GM12878 (cell line): ENCODE measurements around the gene XPNPEP2. TPM values are rescaled to one million over a fixed set of nuclear protein-coding genes. Genes with fewer than 3 reads are reported as not detected.

Source experiments
- ATAC-seq: fragments of 200-7000 bp; cut with Tn5 transposase; 3 replicates; pipeline ENCODE4 v1.9.1; 2020; ENCODE audit warnings: mild to moderate bottlenecking, moderate library complexity
- BruUV-seq: library from RNA; stranded (reverse); fragments of 400-500 nt; replicated peaks from 2 replicates; lab custom pipeline; 2021; lab: Mats Ljungman, UMichigan
- CTCF ChIA-PET: fragments of 300-600 bp; sonication (Branson Sonifier 250); formaldehyde crosslinking; extraction: SDS; loops from one replicate; lab custom pipeline; 2021; ENCODE audit warnings: inconsistent platforms; lab: Yijun Ruan, JAX
- POLR2A ChIA-PET: fragments of 350-600 bp; formaldehyde crosslinking; extraction: SDS; loops from one replicate; lab custom pipeline; 2021; ENCODE audit warnings: inconsistent platforms; lab: Charles Lee
- RAD21 ChIA-PET: fragments of 300-600 bp; sonication (Branson Sonifier 250); formaldehyde crosslinking; loops from one replicate; lab custom pipeline; 2023; ENCODE audit warnings: antibody characterized with exemption; ENCODE audit not compliant: unreplicated experiment; lab: Charles Lee
- SMC1A ChIA-PET: fragments of 300-600 bp; sonication (Branson Sonifier 250); formaldehyde crosslinking; loops from one replicate; lab custom pipeline; 2023; ENCODE audit not compliant: unreplicated experiment, uncharacterized antibody; lab: Charles Lee
- DNase-seq: peaks from one replicate; pipeline ENCODE4 v3.0.0-alpha.2; 2011; ENCODE audit warnings: low read depth, low spot score
- FAIRE-seq: peaks from 3 replicates; lab custom pipeline; 2011; peaks lifted over from hg19 to GRCh38; lab: Jason Lieb, UNC
- H2AFZ ChIP-seq: 2 replicates; pipeline ENCODE4 v1.6.0; 2011; ENCODE audit warnings: low read depth, low read length, control low read depth; ENCODE audit not compliant: control insufficient read depth
- H3K27ac ChIP-seq: 2 replicates; pipeline ENCODE4 v1.5.1; 2011; ENCODE audit warnings: control low read depth; ENCODE audit not compliant: control insufficient read depth, insufficient read depth
- H3K27me3 ChIP-seq, 2 experiments: replicated peaks in 1 of 2; 2 replicates each; pipeline versions ENCODE4 v1.6.0 to v1.6.1; 2011; ENCODE audit warnings: low read length in 1 of 2; ENCODE audit not compliant: control insufficient read depth in 2 of 2, insufficient read depth in 2 of 2
- H3K36me3 ChIP-seq, 2 experiments: 2 replicates each; pipeline ENCODE4 v1.5.1; 2011; ENCODE audit warnings: low read length in 1 of 2; ENCODE audit not compliant: control insufficient read depth in 2 of 2, insufficient read depth in 2 of 2
- H3K4me1 ChIP-seq: 2 replicates; pipeline ENCODE4 v1.6.1; 2011; ENCODE audit warnings: mild to moderate bottlenecking, low read length, moderate library complexity, mixed read lengths; ENCODE audit not compliant: control insufficient read depth, insufficient read depth
- H3K4me2 ChIP-seq: 2 replicates; pipeline ENCODE4 v1.6.0; 2011; ENCODE audit warnings: control low read depth; ENCODE audit not compliant: control insufficient read depth, insufficient read depth
- H3K4me3 ChIP-seq: fragments of 200-600 bp; sonication (generic); 2 replicates; pipeline ENCODE4 v1.5.1; 2016
- H3K79me2 ChIP-seq: 2 replicates; pipeline ENCODE4 v1.6.0; 2011; ENCODE audit warnings: low read length; ENCODE audit not compliant: control insufficient read depth, insufficient read depth
- H3K9ac ChIP-seq: 2 replicates; pipeline ENCODE4 v1.8.0; 2011; ENCODE audit warnings: low read length, control low read depth, mixed read lengths; ENCODE audit not compliant: control insufficient read depth, insufficient read depth
- H3K9me3 ChIP-seq: replicated peaks from 3 replicates; pipeline ENCODE4 v1.5.1; 2011; ENCODE audit warnings: mild to moderate bottlenecking, low read length; ENCODE audit not compliant: control insufficient read depth, insufficient read depth
- H4K20me1 ChIP-seq: 2 replicates; pipeline ENCODE4 v1.6.0; 2011; ENCODE audit not compliant: control insufficient read depth, insufficient read depth
- ATF3 ChIP-seq: IDR thresholded peaks from 2 replicates; pipeline ENCODE4 v1.6.1; 2011; ENCODE audit warnings: low read depth, mild to moderate bottlenecking, low read length, moderate library complexity, borderline replicate concordance; ENCODE audit errors: extremely low read depth
- BHLHE40 ChIP-seq, 2 experiments: fragments of 450-650 bp in 1 of 2; IDR thresholded peaks; 2 replicates each; pipeline ENCODE4 v1.6.1; 2011 to 2017; ENCODE audit warnings: low read depth in 2 of 2, borderline replicate concordance in 1 of 2, improper control_type of control experiment in 1 of 2, low read length in 1 of 2, mild to moderate bottlenecking in 1 of 2
- MEF2A ChIP-seq: IDR thresholded peaks from 2 replicates; pipeline ENCODE4 v1.6.1; 2011; ENCODE audit warnings: low read depth, mild to moderate bottlenecking, low read length, moderate library complexity; ENCODE audit not compliant: insufficient read depth
- MTA3 ChIP-seq: IDR thresholded peaks from 2 replicates; pipeline ENCODE4 v1.6.1; 2012; ENCODE audit warnings: low read length, inconsistent platforms, borderline replicate concordance
- RUNX3 ChIP-seq: IDR thresholded peaks from 2 replicates; pipeline ENCODE4 v1.6.1; 2012; ENCODE audit warnings: low read length, inconsistent platforms
- TBL1XR1 ChIP-seq: IDR thresholded peaks from 2 replicates; pipeline ENCODE4 v1.6.1; 2012; ENCODE audit warnings: low read depth, low read length, improper control_type of control experiment
- TCF3 ChIP-seq: IDR thresholded peaks from 2 replicates; pipeline ENCODE4 v1.6.1; 2012; ENCODE audit warnings: low read depth, mild to moderate bottlenecking, low read length, borderline replicate concordance; ENCODE audit not compliant: insufficient read depth
- WGBS: methylation state at CpG from one replicate; pipeline ENCODE4 v1.1.6; 2016; ENCODE audit warnings: low lambda C conversion rate; ENCODE audit not compliant: insufficient replicate concordance, insufficient coverage; ENCODE audit errors: missing lambda C conversion rate; 5-methylcytosine and 5-hydroxymethylcytosine counted together
- in situ Hi-C: fragments of 300-500 bp; cut with MboI; formaldehyde crosslinking; loops from 9 replicates; pipeline ENCODE4 v1.14.3; 2018; ENCODE audit warnings: mixed read lengths
- intact Hi-C: fragments of 100-400 bp; cut with micrococcal nuclease; formaldehyde crosslinking; loops from one replicate; pipeline ENCODE4 v1.14.2; 2022; ENCODE audit not compliant: unreplicated experiment
- polyA plus RNA-seq, 11 experiments: library from polyadenylated mRNA; depleted of rRNA in 4 of 11; unstranded in 6 of 11; stranded (reverse) in 5 of 11; fragments of >200 nt; fragmentation: Nextera tagmentation in 4 of 11; fragmentation: Illumina TruSeq in 1 of 11; extraction: Ambion mirVana in 4 of 11; extraction: Trizol in 1 of 11; gene quantifications; 1 replicate in 1 of 11; 2 replicates in 10 of 11; pipeline versions ENCODE4 v1.2.1 to v1.2.3, GENCODE V29; 2011 to 2016; ENCODE audit warnings: inconsistent platforms in 2 of 11, missing spikeins in 2 of 11, low read depth in 1 of 11
- total RNA-seq, 4 experiments: library from RNA; depleted of rRNA in 3 of 4; stranded (reverse); fragments of >200 nt in 3 of 4; fragmentation: Illumina TruSeq in 1 of 4; extraction: Trizol in 1 of 4; gene quantifications; 2 replicates each; pipeline versions ENCODE4 v1.2.1 to v1.2.3, GENCODE V29; 2013 to 2021

Gene XPNPEP2
- total and polyA plus RNA-seq, 10 of the 15 experiments (the other 5 are each of a cell fraction or from before 2014, with no cell fraction given), result 0.04 to 0.37 (median 0.15) TPM

- Histone ChIP-seq H3K9ac (no peak overlapping the region), H4K20me1 (no peaks in the 10 kb centered on the region), H2AFZ (no peak overlapping the region), H3K27ac (no peak overlapping the region), H3K27me3 (no peaks in the 10 kb centered on the region; a peak in 1 of 4 replicates), H3K4me3 (no peak overlapping the region), H3K4me2 (no peak overlapping the region), H3K9me3 (no peaks in the 10 kb centered on the region), H3K36me3 (no peaks in the 10 kb centered on the region), H3K4me1 (no peaks in the 10 kb centered on the region), H3K79me2 (no peaks in the 10 kb centered on the region)
- no TSS peak for BruUV-seq
- RAD21 ChIA-PET, result no interaction called here
- SMC1A ChIA-PET, result no interaction called here
- no peak for TF ChIP-seq RUNX3
- TF ChIP-seq TCF3, result no peak
- TF ChIP-seq ATF3, result no peak
- TF ChIP-seq MEF2A, result no peak
- in situ Hi-C loops (no loop called here), intact Hi-C loops (no loop called here)
- POLR2A ChIA-PET, result no interaction called here
- DNase-seq (no peak), ATAC-seq (no peak), FAIRE-seq (no peak)
- 70% methylated on average over 4 of the region's 4 CpGs for WGBS
- CTCF ChIA-PET, result interaction anchor here (0.6 to 1.4 kb wide), 3 partner anchors 11 to 146 kb away, joined by 3 read pairs; no protein-coding TSS in a partner anchor
These were observed 8.8 kb downstream of the XPNPEP2 start for GRCh38 chrX:129747533-129747932.

DNA sequence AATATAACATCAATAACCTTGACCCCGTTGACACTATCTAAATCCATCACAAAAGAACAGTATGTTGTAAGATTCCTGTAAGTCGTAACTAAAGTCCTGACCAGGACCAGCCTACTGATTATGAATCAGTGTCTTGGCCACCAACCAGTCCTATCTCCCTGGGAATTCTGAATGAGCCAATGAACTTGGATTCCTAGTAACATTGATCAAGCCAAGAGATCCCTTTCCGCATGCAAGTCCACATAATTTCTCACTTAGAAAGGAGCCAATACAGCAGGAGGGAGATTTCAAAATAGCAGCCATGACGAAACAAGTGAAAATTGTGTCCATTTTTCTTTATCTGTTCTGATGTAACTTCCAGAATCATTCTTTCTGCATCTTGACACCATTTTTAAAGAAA is 9.5 kb downstream of the XPNPEP2 start:
- CTCF ChIA-PET, result no interaction called here
- SMC1A ChIA-PET, result no interaction called here
- H3K27ac ChIP-seq, result no peak overlapping the region
- H3K27me3 ChIP-seq, result no peaks in the 10 kb centered on the region; a peak in 1 of 4 replicates
- in situ Hi-C loops, result no loop called here
- H3K36me3 ChIP-seq, result no peaks in the 10 kb centered on the region
- no peaks in the 10 kb centered on the region for H3K9me3 ChIP-seq
- H2AFZ ChIP-seq, result no peak overlapping the region
- POLR2A ChIA-PET, result no interaction called here
- no peaks in the 10 kb centered on the region for H4K20me1 ChIP-seq
- BruUV-seq, result no TSS peak
- intact Hi-C loops, result no loop called here
- RAD21 ChIA-PET, result no interaction called here
- TF ChIP-seq MTA3, result no peak
- TF ChIP-seq TBL1XR1, result no peak
- TF ChIP-seq BHLHE40 (IDR thresholded peaks at IDR 0.05; ENCODE audit: borderline replicate concordance in 1 of 2, low read depth in 2 of 2, low read length in 1 of 2), result no peak
- TF ChIP-seq, all 136 proteins: peak for 0
- no peak for ATAC-seq
- 44% methylated on average over 4 of the region's 4 CpGs for WGBS
- H3K4me3 ChIP-seq, result no peak overlapping the region
- no peak for DNase-seq
- no peaks in the 10 kb centered on the region for H3K4me1 ChIP-seq
- FAIRE-seq, result no peak
- no peak overlapping the region for H3K4me2 ChIP-seq
- no peaks in the 10 kb centered on the region for H3K79me2 ChIP-seq
- H3K9ac ChIP-seq, result no peak overlapping the region
